ENCODE data around the gene ELFN1.

DNA sequence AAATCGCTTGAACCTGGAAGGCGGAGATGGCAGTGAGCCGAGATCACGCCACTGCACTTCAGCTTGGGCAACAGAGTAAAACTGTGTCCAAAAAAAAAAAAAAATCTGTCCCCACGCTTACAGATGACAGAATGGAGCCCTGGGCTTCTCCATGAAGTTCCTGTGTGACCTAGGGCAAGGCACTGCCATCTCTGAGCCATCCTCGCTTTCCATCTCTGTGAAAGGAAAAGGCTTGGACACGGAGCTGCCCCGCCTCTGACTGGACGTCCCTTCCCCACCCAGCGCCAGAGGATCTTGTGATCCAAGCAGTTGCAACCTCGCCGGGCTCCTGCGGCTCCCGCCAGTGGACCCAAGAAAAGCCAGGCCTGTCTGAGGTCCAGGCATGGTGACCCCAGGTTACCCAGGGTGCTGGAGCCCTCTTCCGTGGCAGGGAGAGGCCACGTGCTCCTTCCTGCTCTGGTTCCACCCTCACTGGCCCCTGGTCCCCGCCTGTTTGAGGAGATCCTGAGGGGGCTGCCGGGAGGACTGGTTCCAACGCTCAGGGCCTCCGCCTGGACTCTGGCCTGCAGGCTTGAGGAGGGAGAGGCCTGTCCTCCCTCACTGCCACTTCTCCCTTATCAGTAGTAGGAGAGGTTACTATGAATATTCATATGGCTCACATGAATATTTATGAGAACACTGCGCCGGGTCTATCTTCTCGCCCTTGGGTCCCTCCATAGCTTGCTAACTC is 25.6 kb upstream of the ELFN1 start:
- TF ChIP-seq, protein P1, sequence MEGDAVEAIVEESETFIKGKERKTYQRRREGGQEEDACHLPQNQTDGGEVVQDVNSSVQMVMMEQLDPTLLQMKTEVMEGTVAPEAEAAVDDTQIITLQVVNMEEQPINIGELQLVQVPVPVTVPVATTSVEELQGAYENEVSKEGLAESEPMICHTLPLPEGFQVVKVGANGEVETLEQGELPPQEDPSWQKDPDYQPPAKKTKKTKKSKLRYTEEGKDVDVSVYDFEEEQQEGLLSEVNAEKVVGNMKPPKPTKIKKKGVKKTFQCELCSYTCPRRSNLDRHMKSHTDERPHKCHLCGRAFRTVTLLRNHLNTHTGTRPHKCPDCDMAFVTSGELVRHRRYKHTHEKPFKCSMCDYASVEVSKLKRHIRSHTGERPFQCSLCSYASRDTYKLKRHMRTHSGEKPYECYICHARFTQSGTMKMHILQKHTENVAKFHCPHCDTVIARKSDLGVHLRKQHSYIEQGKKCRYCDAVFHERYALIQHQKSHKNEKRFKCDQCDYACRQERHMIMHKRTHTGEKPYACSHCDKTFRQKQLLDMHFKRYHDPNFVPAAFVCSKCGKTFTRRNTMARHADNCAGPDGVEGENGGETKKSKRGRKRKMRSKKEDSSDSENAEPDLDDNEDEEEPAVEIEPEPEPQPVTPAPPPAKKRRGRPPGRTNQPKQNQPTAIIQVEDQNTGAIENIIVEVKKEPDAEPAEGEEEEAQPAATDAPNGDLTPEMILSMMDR (IDR thresholded peaks at IDR 0.05), result no peak
- TF ChIP-seq POLR2A (IDR thresholded peaks at IDR 0.05), result no peak

Measured in esophagus squamous epithelium (tissue), 4 donors.